HG02973 (cell line): Measurements from ENCODE around the gene ABHD15.

Experiments used
- ATAC-seq: cut with Tn5 transposase; IDR thresholded peaks from one replicate; pipeline ENCODE4 v1.9.1; 2021; ENCODE audit warnings: moderate library complexity; ENCODE audit not compliant: unreplicated experiment

The ABHD15 gene

DNA sequence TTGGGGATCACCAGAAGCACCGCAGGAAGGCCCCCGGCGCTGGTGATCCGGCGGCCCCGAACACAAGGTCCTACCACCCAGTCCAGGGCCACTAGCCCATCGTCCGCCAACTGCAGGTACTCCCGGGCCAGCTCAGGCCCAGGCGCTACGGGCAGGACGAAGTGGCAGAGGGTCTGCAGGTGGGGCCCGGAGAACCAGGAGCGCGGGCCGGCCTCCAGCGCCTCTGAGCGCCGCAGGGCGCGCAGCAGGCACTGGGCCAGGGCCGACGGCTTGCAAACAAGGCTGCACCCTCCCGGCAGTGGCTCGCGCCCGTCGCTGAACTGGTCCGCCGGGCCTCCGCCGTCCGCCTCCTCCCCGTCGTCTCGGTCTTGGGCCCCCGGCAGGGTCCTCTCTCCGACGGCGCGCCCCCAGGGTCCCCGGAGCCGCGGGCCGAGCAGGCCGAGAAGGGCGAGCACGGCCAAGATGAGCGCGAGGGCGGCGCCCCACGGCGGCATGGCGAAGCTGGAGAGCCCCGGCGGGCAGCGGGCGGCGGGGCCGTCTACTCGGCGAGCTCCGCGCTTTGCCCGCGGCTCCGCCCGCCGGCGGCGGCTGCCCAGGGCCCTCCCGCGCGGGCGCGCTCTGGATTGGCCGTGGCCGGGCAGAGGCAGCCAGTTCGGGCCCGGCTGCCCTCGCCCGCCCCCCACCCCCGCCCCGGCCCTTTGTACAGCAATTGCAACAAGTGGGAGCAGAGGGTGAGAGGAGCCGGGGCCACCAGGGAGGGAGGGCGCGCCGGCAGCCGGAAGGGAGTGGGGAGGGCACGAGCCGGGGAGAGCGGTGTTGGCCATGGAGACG is at the start of gene ABHD15:
Gene ABHD15, minus strand, starts transcription at position 565 of the 831 bp plus-strand sequence. Its CDS starts 71 bp downstream, at position 494.
- ATAC-seq, result peak; percentile 29

- no peak for ATAC-seq
Measured at GRCh38 chr17:29615492-29616299, 48.9 kb upstream of the ABHD15 start.

- no peak for ATAC-seq
Measured at GRCh38 chr17:29615048-29615385, 48.2 kb upstream of the ABHD15 start.

GRCh38 chr17:29614349-29615047 is 47.7 kb upstream of the ABHD15 start:
- no peak for ATAC-seq

GRCh38 chr17:29613856-29614255 is 47.0 kb upstream of the ABHD15 start:
- ATAC-seq, result no peak

GRCh38 chr17:29613352-29613837 is 46.6 kb upstream of the ABHD15 start:
- ATAC-seq, result no peak

DNA sequence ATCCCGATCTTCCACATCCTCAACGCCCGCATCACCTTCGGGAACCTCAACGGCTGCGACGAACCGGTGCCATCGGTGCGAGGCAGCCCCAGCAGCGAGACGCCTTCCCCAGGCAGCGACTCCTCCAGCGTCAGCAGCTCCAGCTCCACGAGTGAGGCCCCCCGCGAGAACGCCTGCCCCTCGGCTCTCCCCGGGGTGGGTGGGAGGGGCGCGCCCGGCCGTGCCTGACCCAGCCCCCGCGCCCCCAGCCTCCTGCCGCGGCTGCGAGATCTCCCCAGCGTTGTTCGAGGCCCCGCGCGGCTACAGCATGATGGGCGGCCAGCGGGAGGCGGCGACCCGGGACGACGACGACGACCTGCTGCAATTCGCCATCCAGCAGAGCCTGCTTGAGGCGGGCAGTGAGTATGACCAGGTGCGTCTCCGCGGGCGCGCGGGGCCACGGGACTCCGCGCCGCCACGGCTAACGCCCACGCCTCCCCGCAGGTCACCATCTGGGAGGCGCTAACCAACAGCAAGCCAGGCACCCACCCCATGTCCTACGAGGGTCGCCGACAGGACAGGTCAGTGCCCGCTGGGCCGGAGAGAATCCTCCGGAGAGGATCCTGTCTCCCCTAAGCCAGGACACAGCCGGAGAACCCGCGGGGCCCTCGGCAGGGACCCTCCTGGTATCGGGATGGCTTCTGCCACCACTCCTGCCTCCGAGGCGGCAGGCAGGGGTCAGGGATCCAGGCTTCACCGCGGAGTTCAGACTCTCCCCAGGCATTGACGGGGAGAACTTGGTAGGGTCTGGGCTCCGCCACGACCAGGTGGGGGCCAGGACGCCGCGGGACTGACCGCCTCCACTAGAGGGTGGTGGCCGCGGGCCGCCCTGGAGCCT is 45.8 kb upstream of the ABHD15 start:
- ATAC-seq, result no peak

- no peak for ATAC-seq
Measured at GRCh38 chr17:29612094-29612403, 45.2 kb upstream of the ABHD15 start.

DNA sequence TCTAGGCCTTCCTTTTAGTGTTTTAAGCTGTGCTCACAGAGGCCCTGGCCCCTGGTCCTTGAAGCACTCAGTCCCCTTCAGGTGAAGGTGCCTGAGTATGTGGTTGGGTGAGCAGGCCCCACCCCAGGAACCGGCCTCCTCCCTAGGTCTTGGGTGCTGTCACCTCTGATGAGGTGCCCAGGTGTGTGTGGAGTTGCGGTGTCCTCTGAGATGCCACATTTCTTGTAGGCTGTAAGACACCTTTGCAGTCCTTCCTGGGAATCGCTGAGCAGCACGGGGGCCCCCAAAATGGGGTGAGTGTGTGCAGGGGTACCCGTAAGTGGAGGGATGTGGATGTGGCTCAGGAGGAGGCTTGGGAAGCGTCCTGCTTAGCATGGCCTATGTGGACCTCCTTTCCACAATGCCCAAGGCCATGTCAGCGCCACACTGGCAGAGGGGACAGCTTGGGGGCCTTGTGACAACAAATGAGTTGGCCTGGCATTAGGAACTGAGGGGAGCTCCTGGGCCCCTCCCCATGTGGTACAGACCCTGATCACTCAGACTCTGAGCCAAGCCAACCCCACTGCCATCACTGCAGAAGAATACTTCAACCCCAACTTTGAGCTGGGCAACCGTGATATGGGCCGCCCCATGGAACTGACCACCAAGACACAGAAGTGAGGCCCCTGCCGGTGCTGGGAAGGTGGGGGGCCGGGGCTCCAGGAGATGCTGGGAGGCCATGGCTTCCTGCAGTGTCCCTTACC is 44.7 kb upstream of the ABHD15 start:
- no peak for ATAC-seq

GRCh38 chr17:29610395-29610794 is 43.6 kb upstream of the ABHD15 start:
- no peak for ATAC-seq

- ATAC-seq, result no peak
Measured at GRCh38 chr17:29608986-29609385, 42.1 kb upstream of the ABHD15 start.

- no peak for ATAC-seq
Measured at GRCh38 chr17:29607557-29608195, 40.8 kb upstream of the ABHD15 start.

DNA sequence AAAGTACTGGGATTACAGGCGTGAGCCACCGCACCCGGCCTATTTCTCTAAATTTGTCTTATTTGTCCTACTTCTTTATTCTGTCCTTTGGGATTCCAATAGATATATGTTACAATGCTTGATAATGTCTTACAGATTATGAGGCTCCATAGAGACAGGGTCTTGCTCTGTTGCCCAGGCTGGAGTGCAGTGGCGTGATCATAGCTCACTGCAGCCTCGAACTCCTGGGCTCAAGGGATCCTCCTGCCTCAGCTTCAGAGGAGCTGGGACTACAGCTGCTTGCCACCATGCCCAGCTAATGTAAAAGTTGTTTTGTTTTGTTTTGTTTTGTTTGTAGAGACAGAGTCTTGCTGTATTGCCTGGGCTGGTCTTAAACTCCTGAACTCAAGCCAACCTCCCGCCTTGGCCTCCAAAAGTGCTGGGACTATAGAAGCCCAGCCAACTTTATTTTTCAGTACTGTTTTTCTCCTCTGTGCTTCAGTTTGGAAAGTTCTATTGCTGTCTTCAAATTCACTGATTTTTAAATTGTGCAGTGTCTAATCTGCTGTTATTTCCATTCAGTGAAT is 36.4 kb upstream of the ABHD15 start:
- no peak for ATAC-seq

GRCh38 chr17:29597361-29598172 is 30.7 kb upstream of the ABHD15 start:
- ATAC-seq, result no peak

DNA sequence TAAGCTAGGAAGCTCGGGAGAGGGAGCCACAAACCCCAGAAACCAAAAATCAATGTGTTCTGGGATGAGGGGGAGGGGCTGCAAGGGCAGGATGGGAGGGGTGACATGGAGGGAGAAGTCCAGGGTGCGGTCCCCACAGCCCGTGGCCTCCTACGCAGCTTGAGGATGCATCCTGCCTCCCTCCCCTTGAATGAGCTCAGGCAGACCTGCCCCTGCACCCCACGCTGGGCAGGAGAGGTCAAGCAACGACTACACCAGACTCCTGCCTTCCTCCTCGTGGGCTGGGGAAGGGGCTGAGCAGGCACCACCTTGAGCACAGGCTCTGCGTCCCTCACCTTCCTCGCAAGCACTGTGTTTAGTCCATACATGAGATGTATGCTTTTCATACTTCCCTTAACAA is 30.0 kb upstream of the ABHD15 start:
- no peak for ATAC-seq

GRCh38 chr17:29595943-29596774 is 29.3 kb upstream of the ABHD15 start:
- ATAC-seq, result no peak
